ENCODE measurements around the gene PIGP.
"Not testable (repeated sequence)": the region's sequence is repeated elsewhere in the genome, so short reads cannot be mapped to it uniquely, and the experiment has no call there.

PIGP gene

DNA sequence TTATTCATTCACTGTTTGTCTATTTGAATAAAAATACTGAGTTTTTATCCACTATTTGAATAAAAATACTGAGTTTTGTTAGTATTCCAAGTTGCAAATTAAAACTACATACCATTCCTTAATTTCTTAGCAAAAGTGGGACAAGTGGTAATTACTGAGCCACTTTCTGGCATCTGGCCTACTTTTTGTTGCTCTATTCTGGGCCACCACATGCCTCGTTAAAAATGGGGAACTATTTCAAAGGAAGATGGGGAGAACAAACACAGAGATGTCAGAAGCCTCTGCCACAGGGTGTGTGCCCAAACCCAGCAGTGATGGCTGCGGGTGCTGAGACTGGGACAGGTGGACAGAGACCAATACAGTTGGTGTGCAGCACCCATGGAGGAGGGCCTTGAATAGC is 14.6 kb downstream of the PIGP start:
- H3K27ac ChIP-seq = no peak overlapping the region
- H2AFZ ChIP-seq (ENCODE audit: low read depth) = no peak overlapping the region
- H4K20me1 ChIP-seq (ENCODE audit: insufficient read depth) = no peaks in the 10 kb centered on the region
- no peaks in the 10 kb centered on the region for H3K79me2 ChIP-seq (ENCODE audit: insufficient read depth, low read depth)
- no peak overlapping the region for H3K9ac ChIP-seq
- TF ChIP-seq, protein P1, sequence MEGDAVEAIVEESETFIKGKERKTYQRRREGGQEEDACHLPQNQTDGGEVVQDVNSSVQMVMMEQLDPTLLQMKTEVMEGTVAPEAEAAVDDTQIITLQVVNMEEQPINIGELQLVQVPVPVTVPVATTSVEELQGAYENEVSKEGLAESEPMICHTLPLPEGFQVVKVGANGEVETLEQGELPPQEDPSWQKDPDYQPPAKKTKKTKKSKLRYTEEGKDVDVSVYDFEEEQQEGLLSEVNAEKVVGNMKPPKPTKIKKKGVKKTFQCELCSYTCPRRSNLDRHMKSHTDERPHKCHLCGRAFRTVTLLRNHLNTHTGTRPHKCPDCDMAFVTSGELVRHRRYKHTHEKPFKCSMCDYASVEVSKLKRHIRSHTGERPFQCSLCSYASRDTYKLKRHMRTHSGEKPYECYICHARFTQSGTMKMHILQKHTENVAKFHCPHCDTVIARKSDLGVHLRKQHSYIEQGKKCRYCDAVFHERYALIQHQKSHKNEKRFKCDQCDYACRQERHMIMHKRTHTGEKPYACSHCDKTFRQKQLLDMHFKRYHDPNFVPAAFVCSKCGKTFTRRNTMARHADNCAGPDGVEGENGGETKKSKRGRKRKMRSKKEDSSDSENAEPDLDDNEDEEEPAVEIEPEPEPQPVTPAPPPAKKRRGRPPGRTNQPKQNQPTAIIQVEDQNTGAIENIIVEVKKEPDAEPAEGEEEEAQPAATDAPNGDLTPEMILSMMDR (conservative IDR thresholded peaks at IDR 0.05; ENCODE audit: low read depth, low read length) = no peak
- H3K4me3 ChIP-seq (IDR thresholded peaks at IDR 0.05; ENCODE audit: insufficient read depth, low read depth, low read length) = no peak overlapping the region
- no peaks in the 10 kb centered on the region for H3K4me1 ChIP-seq (ENCODE audit: low read depth, poor library complexity, severe bottlenecking)
- no peak overlapping the region for H3K4me2 ChIP-seq
- H3K27me3 ChIP-seq (ENCODE audit: insufficient read depth, low read depth) = no peaks in the 10 kb centered on the region
- no peaks in the 10 kb centered on the region for H3K36me3 ChIP-seq (ENCODE audit: insufficient read depth)

DNA sequence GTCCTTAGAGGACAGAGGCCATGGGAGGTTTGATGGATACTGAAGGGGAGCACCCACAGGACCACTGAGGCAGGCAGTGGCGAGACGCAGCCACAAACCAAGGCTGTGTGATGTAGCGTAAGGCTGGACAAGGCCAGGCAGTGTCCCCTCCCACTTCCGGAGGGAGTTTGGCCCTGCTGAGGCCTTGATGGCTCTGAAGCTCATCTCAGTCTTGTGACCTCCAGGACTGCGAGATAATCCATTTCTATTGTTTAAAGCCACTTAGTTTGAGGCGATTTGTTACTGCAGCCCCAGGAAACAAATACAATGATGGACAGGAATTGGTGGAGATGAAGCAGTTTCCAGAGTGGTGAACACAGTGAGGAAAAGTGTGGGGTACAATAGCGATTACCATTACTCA is 15.3 kb downstream of the PIGP start:
- H3K4me3 ChIP-seq (IDR thresholded peaks at IDR 0.05; ENCODE audit: insufficient read depth, low read depth, low read length) = no peak overlapping the region
- TF ChIP-seq, protein P1 (conservative IDR thresholded peaks at IDR 0.05; ENCODE audit: low read depth, low read length) = no peak

DNA sequence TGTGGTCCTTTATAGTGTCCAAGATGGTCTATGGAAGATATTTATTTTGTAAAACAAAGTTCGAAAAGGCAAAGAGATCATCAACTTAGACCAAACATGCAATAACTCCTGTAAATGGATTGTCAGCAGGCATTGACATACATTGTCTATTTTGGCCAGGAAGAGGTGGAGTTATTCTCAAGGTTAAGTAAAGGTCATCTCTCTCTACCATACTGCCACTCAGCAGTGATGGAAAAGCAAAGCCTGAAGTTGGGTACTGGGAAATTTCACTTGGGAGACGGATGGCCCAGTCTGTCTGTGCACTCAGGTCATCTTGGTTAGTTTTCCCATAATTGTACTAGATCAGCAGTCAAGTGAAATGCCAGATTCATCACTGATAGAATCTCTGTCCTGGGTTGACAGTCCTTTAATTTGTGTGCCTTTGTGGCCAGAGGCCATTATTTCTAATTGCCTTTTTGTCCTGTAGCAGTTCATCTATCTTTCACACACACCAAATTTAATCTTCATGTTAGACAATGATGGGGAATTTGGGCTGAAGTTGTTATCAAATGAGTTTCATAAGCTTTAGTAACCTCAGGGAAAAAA is 17.5 kb downstream of the PIGP start:
- Histone ChIP-seq H3K79me2 (ENCODE audit: insufficient read depth, low read depth) (no peaks in the 10 kb centered on the region), H4K20me1 (ENCODE audit: insufficient read depth) (no peaks in the 10 kb centered on the region), H2AFZ (ENCODE audit: low read depth) (no peak overlapping the region), H3K36me3 (ENCODE audit: insufficient read depth) (no peaks in the 10 kb centered on the region), H3K4me2 (no peak overlapping the region), H3K27ac (no peak overlapping the region), H3K9ac (no peak overlapping the region), H3K4me3 (IDR thresholded peaks at IDR 0.05; ENCODE audit: insufficient read depth, low read depth, low read length) (no peak overlapping the region), H3K4me1 (ENCODE audit: low read depth, poor library complexity, severe bottlenecking) (no peaks in the 10 kb centered on the region), H3K27me3 (ENCODE audit: insufficient read depth, low read depth) (no peaks in the 10 kb centered on the region)
- TF ChIP-seq, protein P1 (conservative IDR thresholded peaks at IDR 0.05; ENCODE audit: low read depth, low read length) = no peak

More for the DNA sequence above, 15.3 kb downstream of the PIGP start:
- no peaks in the 10 kb centered on the region for H3K79me2 ChIP-seq (ENCODE audit: insufficient read depth, low read depth)
- H4K20me1 ChIP-seq (ENCODE audit: insufficient read depth) = no peaks in the 10 kb centered on the region
- H3K4me2 ChIP-seq = no peak overlapping the region
- H3K36me3 ChIP-seq (ENCODE audit: insufficient read depth) = no peaks in the 10 kb centered on the region
- no peak overlapping the region for H2AFZ ChIP-seq (ENCODE audit: low read depth)
- H3K9ac ChIP-seq = no peak overlapping the region
- no peak overlapping the region for H3K27ac ChIP-seq
- H3K27me3 ChIP-seq (ENCODE audit: insufficient read depth, low read depth) = no peaks in the 10 kb centered on the region
- H3K4me1 ChIP-seq (ENCODE audit: low read depth, poor library complexity, severe bottlenecking) = no peaks in the 10 kb centered on the region

DNA sequence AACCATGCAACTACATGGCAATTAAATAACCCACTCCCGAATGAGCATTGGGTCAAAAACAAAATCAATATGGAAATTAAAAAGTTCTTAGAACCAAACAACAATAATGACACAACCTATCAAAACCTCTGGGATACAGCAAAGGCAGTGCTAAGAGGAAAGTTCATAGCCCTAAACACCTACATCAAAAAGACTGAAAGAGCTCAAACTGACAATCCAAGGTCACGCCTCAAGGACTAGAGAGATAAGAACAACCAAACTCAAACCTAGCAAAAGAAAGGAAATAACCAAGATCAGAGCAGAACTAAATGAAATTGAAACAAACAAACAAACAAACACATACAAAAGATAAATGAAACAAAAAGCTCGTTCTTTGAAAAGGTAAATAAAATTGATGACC is 23.1 kb downstream of the PIGP start:
- not testable (repeated sequence) for H3K79me2 ChIP-seq (ENCODE audit: insufficient read depth, low read depth); H3K27ac ChIP-seq; H3K4me2 ChIP-seq; H3K9ac ChIP-seq; H3K27me3 ChIP-seq (ENCODE audit: insufficient read depth, low read depth); H4K20me1 ChIP-seq (ENCODE audit: insufficient read depth); H3K4me1 ChIP-seq (ENCODE audit: low read depth, poor library complexity, severe bottlenecking); H2AFZ ChIP-seq (ENCODE audit: low read depth); H3K36me3 ChIP-seq (ENCODE audit: insufficient read depth); H3K4me3 ChIP-seq (IDR thresholded peaks at IDR 0.05; ENCODE audit: insufficient read depth, low read depth, low read length)

DNA sequence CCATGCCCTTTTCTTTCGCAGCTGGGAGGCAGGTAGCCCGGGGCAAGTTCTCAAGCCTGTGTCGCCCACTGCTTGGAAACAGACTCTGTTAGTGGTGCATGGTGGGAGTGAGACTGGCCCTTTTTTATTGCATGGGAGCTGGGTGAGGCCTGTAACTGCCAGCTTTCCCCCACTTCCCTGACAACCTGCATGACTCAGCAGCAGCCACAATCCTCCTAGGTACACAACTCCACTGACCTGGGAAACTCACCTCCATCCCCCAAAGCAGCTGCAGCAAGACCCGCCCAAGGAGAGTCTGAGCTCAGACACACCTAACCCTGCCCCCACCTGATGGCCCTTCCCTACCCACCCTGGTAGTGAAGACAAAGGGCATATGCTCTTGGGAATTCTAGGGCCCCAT is 25.8 kb downstream of the PIGP start:
- no peak overlapping the region for H3K4me2 ChIP-seq
- H3K4me1 ChIP-seq (ENCODE audit: low read depth, poor library complexity, severe bottlenecking) = no peaks in the 10 kb centered on the region
- TF ChIP-seq, protein P1 (conservative IDR thresholded peaks at IDR 0.05; ENCODE audit: low read depth, low read length) = no peak
- H3K79me2 ChIP-seq (ENCODE audit: insufficient read depth, low read depth) = no peaks in the 10 kb centered on the region
- H4K20me1 ChIP-seq (ENCODE audit: insufficient read depth) = no peaks in the 10 kb centered on the region
- no peak overlapping the region for H3K27ac ChIP-seq
- H2AFZ ChIP-seq (ENCODE audit: low read depth) = no peak overlapping the region
- no peaks in the 10 kb centered on the region for H3K36me3 ChIP-seq (ENCODE audit: insufficient read depth)
- H3K9ac ChIP-seq = no peak overlapping the region
- H3K4me3 ChIP-seq (IDR thresholded peaks at IDR 0.05; ENCODE audit: insufficient read depth, low read depth, low read length) = no peak overlapping the region
- H3K27me3 ChIP-seq (ENCODE audit: insufficient read depth, low read depth) = no peaks in the 10 kb centered on the region

Data from KMS-11 (cell line).